Activated naive CD8-positive, alpha-beta T cell (primary cell): ENCODE measurements around the gene PKHD1.

Experiments used
- H3K27ac Mint-ChIP-seq: one replicate; pipeline ENCODE4 v1.8.0; 2021; ENCODE audit warnings: mixed read lengths
- H3K27me3 Mint-ChIP-seq: one replicate; pipeline ENCODE4 v1.8.0; 2021; ENCODE audit warnings: mixed read lengths
- H3K36me3 Mint-ChIP-seq: one replicate; pipeline ENCODE4 v1.8.0; 2021; ENCODE audit warnings: mixed read lengths
- H3K4me1 Mint-ChIP-seq: one replicate; pipeline ENCODE4 v1.8.0; 2021; ENCODE audit warnings: low read depth, mixed read lengths
- H3K4me3 Mint-ChIP-seq: one replicate; pipeline ENCODE4 v1.8.0; 2021; ENCODE audit warnings: mild to moderate bottlenecking, mixed read lengths
- H3K9me3 Mint-ChIP-seq: one replicate; pipeline ENCODE4 v1.8.0; 2021; ENCODE audit warnings: low read depth, mixed read lengths

The PKHD1 gene

DNA sequence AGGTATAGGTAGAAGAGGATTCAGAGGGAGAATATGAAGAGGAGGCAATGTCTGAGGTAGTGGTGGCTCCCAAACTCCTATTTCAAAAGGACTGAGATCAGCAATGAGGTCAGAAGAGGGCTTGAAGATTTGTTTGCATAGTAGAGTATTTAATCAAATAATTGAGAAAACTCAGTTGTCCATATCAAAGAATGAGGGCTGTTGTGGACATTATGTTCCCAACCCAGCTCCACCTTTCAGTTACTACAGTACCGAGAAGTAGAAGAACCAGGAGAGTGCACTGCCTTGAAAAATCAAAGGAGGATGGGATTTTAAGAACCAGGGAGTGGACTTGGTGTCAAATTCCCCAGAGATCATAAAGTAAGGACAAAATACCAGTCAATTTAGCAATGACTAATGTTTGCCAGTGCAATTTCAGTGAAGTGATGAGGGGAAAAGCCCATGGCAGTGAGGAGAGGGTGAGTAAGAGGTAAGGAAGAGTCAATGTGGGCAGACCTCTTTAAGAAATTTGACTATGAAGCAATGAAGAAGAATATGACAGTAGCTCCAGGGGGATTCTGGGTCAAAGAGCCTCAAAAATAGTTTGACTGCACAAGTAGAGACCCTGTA lies 382.4 kb downstream of the PKHD1 start:
- no peaks in the 10 kb centered on the region for H3K4me1 Mint-ChIP-seq
- H3K36me3 Mint-ChIP-seq: no peaks in the 10 kb centered on the region
- peaks cover 5% of the 10 kb centered on the region for H3K9me3 Mint-ChIP-seq
- no peak overlapping the region for H3K27ac Mint-ChIP-seq
- H3K27me3 Mint-ChIP-seq: peaks cover 2% of the 10 kb centered on the region
- no peak overlapping the region for H3K4me3 Mint-ChIP-seq

DNA sequence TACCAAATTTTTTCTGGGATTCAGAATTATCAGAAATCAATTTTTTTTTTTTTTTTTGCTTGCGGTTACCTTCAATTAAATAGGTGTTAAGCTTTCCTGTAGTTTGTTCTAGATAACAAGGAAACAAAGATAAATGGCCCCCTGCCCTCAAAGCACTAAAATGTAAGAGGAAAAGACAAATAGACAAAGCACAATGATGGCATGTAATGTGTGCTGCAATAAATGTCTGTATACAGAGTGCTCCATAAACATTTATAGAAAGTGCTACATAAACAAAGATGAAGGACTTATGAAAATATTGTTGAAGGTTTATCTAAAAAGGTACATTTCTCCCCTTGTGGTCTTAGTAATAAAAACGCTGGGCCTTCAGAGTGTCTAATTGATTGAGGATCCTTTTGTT lies 384.6 kb downstream of the PKHD1 start:
- peaks cover 5% of the 10 kb centered on the region for H3K9me3 Mint-ChIP-seq
- H3K27ac Mint-ChIP-seq: no peak overlapping the region
- no peaks in the 10 kb centered on the region for H3K4me1 Mint-ChIP-seq
- peaks cover 2% of the 10 kb centered on the region for H3K27me3 Mint-ChIP-seq
- no peak overlapping the region for H3K4me3 Mint-ChIP-seq
- no peaks in the 10 kb centered on the region for H3K36me3 Mint-ChIP-seq

DNA sequence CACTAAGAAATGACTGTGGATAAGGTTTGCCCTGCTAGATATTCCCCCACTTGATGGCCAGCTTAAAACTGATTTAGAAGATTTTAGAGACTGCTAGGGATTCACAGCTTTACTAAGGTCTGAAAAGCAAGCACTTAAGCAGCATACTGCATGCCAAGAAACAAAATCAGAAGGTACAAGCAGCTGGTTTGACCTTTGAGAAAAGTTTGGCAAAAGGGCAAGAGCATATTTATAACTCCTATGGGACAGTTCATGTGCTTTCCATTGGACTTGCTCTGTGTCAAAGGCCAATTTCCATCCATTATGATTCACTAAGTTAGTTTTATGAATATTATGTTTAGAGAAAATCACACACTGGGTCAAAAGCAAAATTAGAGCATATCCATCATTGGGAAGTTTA lies 402.8 kb downstream of the PKHD1 start:
- H3K9me3 Mint-ChIP-seq: no peaks in the 10 kb centered on the region
- H3K4me3 Mint-ChIP-seq: no peak overlapping the region
- no peaks in the 10 kb centered on the region for H3K27me3 Mint-ChIP-seq
- H3K36me3 Mint-ChIP-seq: no peaks in the 10 kb centered on the region
- no peak overlapping the region for H3K27ac Mint-ChIP-seq
- no peaks in the 10 kb centered on the region for H3K4me1 Mint-ChIP-seq

DNA sequence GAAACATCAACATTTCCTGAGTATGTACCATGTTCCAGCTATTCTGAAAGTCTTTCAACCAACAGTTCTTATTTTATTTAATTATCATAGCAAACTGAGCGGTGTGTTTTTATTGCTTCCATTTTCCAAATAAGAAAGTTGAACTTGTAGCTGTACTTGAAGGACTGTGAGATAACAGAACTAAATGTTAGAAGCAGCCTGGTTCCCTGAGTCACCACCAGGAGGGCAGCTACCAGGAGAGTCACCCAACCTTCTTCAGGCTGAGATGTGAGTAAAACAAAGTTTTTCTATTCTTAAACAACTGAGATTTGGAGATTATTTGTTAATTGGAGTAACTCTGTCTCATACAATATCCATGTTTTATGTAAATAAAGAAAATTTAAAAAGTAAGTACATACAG lies 403.4 kb downstream of the PKHD1 start:
- Mint-ChIP-seq H3K4me1 (no peaks in the 10 kb centered on the region), H3K27me3 (no peaks in the 10 kb centered on the region), H3K27ac (no peak overlapping the region), H3K36me3 (no peaks in the 10 kb centered on the region), H3K4me3 (no peak overlapping the region), H3K9me3 (no peaks in the 10 kb centered on the region)

DNA sequence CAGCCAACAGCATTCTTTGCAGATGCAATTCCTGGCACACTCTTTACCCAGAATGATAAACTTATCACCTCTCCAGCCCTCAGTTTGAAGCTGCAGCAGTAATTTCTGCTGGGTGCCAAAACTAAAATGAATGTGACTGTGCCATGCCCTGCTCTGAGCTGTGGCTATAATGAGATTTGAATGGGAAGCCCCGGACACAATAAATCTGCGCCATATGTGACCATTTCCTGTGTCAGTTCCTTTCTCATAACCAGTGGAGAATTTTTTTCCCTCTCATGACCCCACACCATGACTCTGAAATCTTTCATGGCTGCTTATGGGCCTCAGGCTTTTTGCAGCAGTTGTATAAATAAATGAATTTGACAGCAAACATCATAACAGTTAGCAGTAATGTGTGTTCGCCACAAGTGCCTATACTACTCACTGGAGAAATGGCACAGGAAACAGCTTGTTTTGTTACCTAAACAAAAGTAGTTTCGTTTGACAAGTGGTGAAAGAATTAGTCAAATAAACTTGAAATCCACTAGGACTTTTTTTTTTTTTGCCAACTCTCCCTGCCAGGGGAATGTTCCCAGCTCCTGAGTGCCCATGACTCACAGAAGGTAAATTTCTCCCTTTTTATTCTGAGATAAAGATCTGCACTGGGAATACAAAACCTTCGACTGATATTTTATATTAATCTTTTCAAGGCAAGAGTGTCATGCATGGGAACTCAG lies 408.4 kb downstream of the PKHD1 start:
- Mint-ChIP-seq H3K27ac (no peak overlapping the region), H3K9me3 (no peaks in the 10 kb centered on the region), H3K4me1 (no peaks in the 10 kb centered on the region), H3K36me3 (no peaks in the 10 kb centered on the region), H3K4me3 (no peak overlapping the region), H3K27me3 (peaks cover 5% of the 10 kb centered on the region)

DNA sequence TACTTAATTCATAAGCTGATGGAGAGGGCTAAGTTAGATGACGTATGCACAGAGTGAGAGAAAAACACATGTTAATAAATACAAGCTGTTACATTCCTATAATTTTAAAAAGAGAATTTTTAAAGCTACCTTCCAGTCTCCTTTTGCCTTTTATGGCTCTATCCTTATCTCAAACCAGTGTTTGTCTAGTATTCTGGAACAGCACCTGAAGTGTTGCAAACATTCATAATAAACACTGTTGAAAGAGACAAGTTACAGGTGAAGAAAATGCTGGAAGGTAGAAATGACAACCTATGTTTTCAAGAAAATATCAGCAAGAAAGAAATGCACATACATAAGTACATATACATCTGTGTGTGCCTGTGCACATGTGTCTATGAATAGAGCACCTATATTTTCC lies 409.1 kb downstream of the PKHD1 start:
- no peaks in the 10 kb centered on the region for H3K36me3 Mint-ChIP-seq
- no peaks in the 10 kb centered on the region for H3K4me1 Mint-ChIP-seq
- H3K4me3 Mint-ChIP-seq: no peak overlapping the region
- H3K27ac Mint-ChIP-seq: no peak overlapping the region
- H3K27me3 Mint-ChIP-seq: peaks cover 5% of the 10 kb centered on the region
- no peaks in the 10 kb centered on the region for H3K9me3 Mint-ChIP-seq

DNA sequence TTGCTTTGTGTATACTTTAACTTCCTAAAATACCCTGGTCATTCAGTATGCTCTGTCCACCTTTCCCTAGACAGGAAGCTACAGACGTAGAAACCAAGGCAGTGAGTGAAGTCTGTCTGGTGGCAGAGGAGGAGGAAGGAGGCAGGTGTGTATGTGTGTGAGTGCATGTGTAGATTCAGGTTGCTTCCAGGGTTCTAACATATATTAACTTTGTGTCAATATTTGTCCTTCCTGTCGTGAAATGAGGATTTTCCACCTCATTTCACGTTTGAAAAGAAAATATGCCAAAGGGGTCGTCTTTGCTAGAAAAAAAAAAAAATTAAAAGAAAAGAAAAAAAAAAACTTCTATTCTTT lies 411.5 kb downstream of the PKHD1 start:
- Mint-ChIP-seq H3K4me3 (no peak overlapping the region), H3K36me3 (no peaks in the 10 kb centered on the region), H3K27ac (no peak overlapping the region), H3K9me3 (no peaks in the 10 kb centered on the region), H3K27me3 (peaks cover 7% of the 10 kb centered on the region), H3K4me1 (no peaks in the 10 kb centered on the region)

DNA sequence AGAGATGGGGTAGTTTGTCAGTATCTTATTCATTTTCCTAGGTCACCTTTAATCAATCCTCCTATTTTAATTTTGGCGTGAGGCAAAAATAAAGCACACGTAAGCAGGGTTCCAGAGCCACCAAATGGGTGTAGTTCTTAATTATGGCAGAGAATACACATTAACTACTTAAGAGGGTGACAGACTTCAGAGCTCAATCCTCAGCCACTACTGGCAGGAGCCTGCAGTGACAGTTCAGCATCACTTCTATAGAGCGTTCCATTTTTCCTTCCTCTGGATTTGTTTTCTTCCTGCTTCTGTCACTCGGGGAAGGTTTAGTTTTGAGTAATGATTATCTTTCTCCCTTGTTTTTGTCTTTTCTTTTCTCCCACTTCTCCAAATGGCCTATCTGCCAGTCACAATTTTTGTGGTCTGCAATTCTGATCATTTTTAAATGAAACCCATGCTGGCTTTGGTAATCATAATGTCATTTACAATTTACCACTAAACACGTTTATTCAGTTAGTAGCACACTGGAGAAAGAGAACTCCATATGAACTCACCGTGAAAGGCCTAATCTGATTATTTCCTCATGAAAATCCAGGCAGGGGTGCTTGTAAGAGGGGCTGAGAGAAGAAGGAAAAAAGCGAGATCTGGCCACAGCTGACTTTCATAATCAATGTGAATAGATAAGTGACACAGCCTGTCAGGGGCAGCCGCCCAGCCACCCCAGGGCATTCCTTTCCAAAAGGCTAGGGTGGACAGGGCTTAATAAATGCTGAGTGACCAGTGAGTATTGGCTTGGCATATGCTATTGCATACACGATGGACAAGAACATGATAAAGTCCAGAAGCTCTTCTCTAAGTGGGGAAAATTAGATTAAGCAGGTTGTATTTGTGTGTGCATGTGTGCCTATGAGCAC lies 412.1 kb downstream of the PKHD1 start:
- Mint-ChIP-seq H3K27ac (no peak overlapping the region), H3K9me3 (no peaks in the 10 kb centered on the region), H3K36me3 (no peaks in the 10 kb centered on the region), H3K27me3 (peaks cover 7% of the 10 kb centered on the region), H3K4me3 (no peak overlapping the region), H3K4me1 (no peaks in the 10 kb centered on the region)

DNA sequence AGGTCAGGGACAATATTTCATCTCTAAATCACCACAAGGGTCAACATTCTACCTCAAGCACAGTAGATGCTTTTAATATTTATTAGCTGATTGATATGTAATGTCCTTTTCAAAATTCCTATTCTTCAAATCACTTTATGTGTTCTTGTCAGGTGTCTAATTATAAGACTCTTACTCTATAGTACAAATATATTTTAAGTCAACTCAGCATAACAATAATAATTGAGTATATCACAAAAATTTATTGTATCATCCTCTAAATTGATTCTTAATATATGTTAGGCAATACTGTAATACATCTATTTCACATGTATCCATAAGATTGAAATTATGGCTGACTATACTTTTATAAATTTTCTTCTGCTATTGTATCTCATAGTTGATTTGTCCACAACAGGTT lies 423.9 kb downstream of the PKHD1 start:
- Mint-ChIP-seq H3K9me3 (no peaks in the 10 kb centered on the region), H3K36me3 (no peaks in the 10 kb centered on the region), H3K27ac (no peak overlapping the region), H3K27me3 (peaks cover 2% of the 10 kb centered on the region), H3K4me1 (no peaks in the 10 kb centered on the region), H3K4me3 (no peak overlapping the region)

DNA sequence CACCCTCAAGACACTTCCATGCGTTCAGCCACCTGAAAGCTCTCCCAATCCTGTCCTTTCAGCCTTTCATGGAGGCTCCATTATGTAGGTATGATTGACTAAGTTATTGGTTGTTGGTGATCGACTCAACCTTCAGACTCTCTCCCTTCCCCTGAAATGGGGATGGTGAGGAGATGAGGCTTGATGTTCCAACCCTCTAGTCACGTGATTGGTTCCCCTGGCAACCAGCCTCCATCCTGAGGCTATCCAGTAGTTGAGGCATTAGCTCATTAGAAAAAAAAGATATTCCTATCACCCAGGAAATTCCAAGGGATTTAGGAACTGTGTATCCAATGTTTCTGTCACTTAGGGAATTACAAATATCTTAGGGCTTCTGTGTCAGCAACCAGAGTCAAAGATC lies 426.6 kb downstream of the PKHD1 start:
- H3K4me1 Mint-ChIP-seq: no peaks in the 10 kb centered on the region
- no peak overlapping the region for H3K4me3 Mint-ChIP-seq
- no peaks in the 10 kb centered on the region for H3K9me3 Mint-ChIP-seq
- no peak overlapping the region for H3K27ac Mint-ChIP-seq
- H3K36me3 Mint-ChIP-seq: no peaks in the 10 kb centered on the region
- H3K27me3 Mint-ChIP-seq: peaks cover 2% of the 10 kb centered on the region

DNA sequence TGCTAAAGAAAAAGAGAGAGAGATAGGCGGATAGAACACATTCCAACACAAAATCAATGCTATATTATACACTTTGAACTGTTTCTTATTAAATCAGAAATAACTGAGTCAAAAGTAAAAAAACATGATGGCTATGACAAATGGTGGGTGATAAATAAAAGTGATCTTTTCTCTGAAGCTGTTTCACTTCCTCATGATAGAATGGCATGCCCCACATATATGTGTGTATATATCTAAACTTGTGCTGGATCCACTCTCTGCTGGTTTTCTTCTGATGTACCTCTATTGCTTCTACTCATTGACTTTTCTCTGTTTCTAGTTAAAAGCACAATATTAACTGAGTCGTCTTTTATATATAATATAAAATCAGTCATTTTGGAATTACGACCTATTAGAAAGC lies 429.9 kb downstream of the PKHD1 start:
- H3K4me3 Mint-ChIP-seq: no peak overlapping the region
- no peaks in the 10 kb centered on the region for H3K4me1 Mint-ChIP-seq
- H3K36me3 Mint-ChIP-seq: no peaks in the 10 kb centered on the region
- H3K27ac Mint-ChIP-seq: no peak overlapping the region
- H3K9me3 Mint-ChIP-seq: no peaks in the 10 kb centered on the region
- peaks cover 2% of the 10 kb centered on the region for H3K27me3 Mint-ChIP-seq

DNA sequence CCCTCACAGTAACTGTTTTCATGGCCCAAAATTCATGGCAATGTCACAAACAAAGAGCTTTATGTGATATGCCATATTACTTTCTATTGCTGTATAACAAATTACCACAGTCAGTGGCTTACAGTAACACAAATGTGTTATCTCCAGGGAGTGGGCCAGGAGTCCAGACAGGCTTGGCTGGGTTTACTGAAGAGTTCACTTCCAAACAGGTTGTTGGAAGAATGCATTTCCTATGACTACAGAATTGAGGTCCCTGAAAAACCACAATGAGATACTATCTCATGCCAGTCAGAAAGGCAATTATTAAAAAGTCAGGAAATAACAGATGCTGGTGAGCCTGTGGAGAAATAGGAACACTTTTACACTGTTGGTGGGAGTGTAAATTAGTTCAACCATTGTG lies 431.9 kb downstream of the PKHD1 start:
- Mint-ChIP-seq H3K36me3 (no peaks in the 10 kb centered on the region), H3K4me3 (no peak overlapping the region), H3K4me1 (no peaks in the 10 kb centered on the region), H3K9me3 (no peaks in the 10 kb centered on the region), H3K27me3 (no peaks in the 10 kb centered on the region), H3K27ac (no peak overlapping the region)

DNA sequence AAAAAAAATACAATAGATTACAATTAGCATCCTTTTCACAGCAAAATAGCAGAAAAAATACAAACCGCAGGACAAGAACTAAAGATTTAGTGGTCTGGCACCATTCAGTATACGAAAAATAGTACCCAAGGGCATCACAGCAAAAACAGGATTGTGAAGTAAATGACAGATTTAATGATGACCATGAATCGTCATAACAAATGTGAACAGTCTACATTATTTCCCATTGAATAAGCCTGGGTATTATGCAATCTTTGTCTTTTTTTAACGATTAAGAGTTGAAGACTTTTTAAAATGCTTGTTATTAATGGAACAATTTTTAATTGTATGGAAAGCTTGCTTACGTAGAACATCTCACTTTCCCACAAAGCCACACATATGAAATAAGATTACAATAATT lies 432.8 kb downstream of the PKHD1 start:
- Mint-ChIP-seq H3K9me3 (no peaks in the 10 kb centered on the region), H3K36me3 (no peaks in the 10 kb centered on the region), H3K27me3 (no peaks in the 10 kb centered on the region), H3K4me1 (no peaks in the 10 kb centered on the region), H3K4me3 (no peak overlapping the region), H3K27ac (no peak overlapping the region)

DNA sequence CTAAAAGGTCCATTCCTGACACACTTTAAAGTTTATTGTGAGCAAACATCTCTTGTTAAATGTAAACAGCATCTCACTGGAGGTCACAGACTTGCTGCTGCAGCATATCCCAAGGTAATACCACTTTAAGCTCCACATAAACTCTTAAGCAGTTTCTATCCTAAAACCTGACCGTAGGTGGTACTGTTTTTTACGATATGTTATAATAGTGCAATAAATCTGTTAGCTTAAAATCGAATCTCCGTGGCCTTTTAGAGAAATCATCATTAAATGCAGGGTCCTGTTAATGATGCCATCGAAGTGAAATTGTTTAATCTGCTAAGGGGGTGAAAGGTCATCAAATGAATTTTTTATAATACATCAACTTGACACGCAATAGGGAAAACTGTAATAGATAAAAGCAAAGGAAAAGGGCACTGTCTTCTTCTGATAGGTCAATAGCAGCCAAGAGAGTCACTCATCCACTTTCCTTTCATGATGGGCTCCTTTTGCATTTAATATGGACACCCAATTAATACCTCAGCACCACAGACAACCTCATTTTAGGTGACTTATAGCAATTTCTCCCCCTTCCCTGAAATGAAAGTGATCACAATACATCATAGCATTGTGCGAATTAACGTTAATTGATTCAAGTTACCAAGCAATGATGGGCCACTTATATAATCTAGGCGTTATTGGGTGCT lies 436.1 kb downstream of the PKHD1 start:
- no peak overlapping the region for H3K4me3 Mint-ChIP-seq
- H3K4me1 Mint-ChIP-seq: no peaks in the 10 kb centered on the region
- no peaks in the 10 kb centered on the region for H3K36me3 Mint-ChIP-seq

DNA sequence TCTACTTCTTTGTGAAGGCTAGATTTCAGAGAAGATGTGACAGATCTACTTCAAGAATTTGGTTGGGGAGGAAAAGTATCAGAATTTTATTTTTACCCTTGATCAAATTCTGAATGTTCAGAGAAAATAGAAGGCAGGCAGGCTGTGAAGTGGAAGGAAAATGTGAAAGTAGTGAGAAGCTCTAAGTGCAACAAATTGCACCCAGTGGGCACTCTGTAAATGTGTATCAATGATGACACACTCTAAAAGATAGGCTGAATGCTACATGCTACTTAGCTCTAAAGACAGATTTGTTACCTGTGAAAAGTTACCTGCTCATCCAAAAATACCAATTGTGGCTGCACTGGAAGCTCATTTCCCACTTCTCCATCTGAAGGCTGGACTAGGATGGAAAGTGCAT lies 438.6 kb downstream of the PKHD1 start:
- Mint-ChIP-seq H3K36me3 (no peaks in the 10 kb centered on the region), H3K27me3 (no peaks in the 10 kb centered on the region), H3K27ac (no peak overlapping the region)

More for the DNA sequence above, 436.1 kb downstream of the PKHD1 start:
- Mint-ChIP-seq H3K27me3 (no peaks in the 10 kb centered on the region), H3K27ac (no peak overlapping the region), H3K9me3 (peaks cover 4% of the 10 kb centered on the region)

More for the DNA sequence above, 438.6 kb downstream of the PKHD1 start:
- Mint-ChIP-seq H3K4me1 (no peaks in the 10 kb centered on the region), H3K9me3 (peaks cover 4% of the 10 kb centered on the region), H3K4me3 (no peak overlapping the region)
